Stimulated activated CD8-positive, alpha-beta memory T cell treated with anti-CD3 and anti-CD28 coated beads, Interleukin-7, amount 100 ng/mL, for 24 hours (primary cell): ENCODE data around the gene DDX39A.
"Not testable (repeated sequence)": the region's sequence is repeated elsewhere in the genome, so short reads cannot be mapped to it uniquely, and the experiment has no call there.

ENCODE experiments used
- DNase-seq: peaks from one replicate; pipeline ENCODE4 v3.0.0-alpha.2; 2020; ENCODE audit warnings: low read depth

DDX39A gene

DNA sequence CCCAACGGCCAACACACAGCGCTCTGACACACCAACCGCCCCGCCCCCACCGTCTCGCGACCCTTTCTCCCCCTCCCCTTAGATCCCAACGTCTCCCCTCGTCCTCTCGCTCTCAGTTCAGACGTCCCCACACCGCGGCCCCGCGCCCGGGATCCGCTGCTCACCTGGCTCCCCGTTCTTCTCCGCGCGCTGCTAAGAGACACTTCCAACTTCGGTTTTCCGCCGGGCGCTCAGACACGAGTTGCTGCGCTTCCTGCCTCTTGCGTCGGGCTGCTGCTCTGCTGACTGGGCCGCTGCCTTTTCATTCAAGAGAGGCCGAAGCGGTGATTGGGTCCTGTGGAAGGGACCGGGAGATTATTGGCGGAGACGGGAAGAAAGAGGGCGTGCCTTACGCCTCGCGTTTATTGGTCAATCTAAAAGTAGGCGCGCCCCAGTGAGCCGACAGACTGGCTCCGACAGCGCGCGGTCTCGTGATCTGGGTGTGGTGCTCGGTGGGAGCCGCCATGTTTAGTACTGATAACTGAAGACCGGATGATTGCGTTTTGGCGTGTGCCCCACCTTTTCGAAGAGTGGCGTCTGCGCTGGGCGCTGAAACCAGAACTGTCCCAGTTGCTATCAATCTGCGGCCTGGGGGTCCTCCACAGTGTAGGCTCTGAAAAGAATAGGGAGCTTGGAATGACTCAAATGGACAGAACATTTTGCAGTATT is at the start of gene DDX39A:
TSS of gene DDX39A (minus strand) at position 236 of the 708 bp plus-strand sequence. CDS start 6,121 bp downstream, outside the sequence.
- peak; percentile 89 for DNase-seq

DNA sequence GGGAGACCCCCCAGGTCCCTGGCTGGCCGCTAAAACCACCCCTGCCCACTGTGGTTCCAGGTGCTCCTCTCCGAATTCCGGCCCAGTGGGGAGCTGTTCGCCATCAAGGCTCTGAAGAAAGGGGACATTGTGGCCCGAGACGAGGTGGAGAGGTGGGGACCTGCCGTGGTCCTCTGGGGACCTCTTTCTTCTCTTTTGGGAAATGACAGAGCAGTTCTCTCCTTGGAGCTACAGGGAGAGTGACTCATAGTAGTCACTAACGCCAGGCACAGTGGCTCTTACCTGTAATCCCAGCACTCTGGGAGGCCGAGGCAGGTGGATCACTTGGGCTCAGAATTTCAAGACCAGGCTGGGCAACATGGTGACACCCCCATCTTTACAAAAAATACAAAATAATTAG is 48.7 kb upstream of the DDX39A start:
- DNase-seq, result no peak

DNA sequence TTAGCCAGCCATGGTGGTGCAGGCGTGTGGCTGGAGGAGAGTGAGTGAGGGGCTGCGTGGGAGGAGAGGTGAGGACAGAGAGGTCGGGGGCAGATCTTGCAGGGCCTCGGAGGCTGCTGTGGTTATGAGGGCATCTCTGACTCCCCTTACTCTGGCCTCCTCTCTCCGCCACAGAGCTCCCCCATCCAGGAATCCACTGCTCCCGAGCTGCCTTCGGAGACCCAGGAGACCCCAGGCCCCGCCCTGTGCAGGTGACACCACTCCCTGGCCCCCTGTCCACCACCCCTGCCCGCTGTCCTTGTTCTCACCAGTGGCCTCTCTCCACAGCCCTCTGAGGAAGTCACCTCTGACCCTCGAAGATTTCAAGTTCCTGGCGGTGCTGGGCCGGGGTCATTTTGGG is 48.2 kb upstream of the DDX39A start:
- DNase-seq, result no peak

DNA sequence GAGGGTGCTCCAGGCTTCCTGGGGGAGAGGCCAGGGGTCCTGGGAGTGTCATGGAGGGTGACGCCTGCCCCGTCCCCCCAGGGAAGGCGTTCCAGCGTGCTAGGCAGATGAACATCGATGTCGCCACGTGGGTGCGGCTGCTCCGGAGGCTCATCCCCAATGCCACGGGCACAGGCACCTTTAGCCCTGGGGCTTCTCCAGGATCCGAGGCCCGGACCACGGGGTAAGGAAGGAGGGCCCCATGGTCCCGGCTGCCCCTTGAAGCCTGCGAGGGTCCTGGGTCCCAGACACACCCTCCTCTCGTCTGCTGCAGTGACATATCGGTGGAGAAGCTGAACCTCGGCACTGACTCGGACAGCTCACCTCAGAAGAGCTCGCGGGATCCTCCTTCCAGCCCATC is 44.6 kb upstream of the DDX39A start:
- no peak for DNase-seq

DNA sequence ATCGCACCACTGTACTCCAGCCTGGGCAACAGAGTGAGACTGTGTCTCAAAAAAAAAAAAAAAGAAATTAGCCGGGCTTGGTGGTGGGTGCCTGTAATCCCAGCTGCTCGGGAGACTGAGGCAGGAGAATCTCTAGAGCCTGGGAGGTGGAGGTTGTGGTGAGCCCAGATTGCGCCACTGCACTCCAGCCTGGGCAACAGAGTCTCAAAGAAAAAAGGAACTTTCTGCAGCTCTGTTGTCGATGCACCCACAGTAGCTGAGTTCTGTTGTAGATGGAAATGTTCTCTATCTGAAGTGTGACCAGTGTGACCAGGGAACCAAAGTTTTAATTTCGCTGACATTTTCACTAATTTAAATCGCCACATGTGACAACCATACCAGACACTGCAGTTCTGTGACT is 43.3 kb upstream of the DDX39A start:
- DNase-seq, result not testable (repeated sequence)

DNA sequence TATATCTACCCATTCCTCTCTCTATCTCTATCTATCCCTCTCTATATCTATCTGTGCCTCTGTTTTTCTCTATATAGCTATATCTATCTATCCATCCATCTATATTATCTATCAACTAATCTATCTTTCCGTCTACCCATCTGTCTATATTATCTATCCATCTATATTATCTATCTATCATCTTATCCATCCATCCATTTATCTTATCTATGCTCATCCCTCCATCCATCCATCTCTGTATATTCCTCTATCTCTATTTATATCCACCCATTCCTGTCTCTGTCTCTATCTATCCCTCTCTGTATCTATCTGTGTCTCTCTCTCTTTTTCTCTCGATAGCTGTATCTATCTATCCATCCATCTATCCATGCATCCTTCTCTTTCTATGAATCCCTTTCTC is 41.8 kb upstream of the DDX39A start:
- no peak for DNase-seq

DNA sequence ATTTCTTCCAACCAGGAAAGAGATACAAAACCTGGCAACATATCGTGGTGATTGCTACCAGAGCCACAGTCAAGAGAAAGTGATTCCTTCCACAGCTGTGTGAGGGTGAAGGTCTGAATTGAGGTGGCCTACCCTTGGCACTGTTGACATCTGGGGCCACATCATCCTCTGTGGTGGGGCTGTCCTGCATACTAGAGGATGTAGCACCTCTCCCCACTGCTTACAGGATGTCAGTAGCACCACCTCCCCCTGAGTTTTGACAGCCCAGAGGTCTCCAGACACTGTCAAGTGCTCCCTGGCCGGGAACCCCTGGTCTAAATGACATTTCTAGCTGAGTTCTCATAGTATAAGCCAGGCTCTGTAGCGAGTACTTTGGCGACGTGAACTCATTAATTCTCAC is 40.6 kb upstream of the DDX39A start:
- no peak for DNase-seq

DNA sequence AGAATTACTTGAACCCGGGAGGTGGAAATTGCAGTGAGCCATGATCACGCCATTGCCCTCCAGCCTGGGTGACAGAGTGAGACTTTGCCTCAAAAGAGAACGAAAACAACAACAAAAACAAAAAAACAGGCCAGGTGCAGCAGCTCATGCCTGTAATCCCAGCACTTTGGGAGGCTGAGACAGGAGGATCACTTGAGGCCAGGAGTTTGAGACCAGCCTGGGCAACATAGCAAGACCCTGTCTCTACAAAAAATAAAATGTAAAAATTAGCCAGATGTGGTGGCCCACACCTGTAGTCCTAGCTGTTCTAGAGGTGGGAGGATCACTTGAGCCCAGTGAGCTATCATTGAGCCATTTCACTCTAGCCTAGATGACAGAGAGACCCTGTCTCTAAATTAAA is 33.2 kb upstream of the DDX39A start:
- DNase-seq, result not testable (repeated sequence)

DNA sequence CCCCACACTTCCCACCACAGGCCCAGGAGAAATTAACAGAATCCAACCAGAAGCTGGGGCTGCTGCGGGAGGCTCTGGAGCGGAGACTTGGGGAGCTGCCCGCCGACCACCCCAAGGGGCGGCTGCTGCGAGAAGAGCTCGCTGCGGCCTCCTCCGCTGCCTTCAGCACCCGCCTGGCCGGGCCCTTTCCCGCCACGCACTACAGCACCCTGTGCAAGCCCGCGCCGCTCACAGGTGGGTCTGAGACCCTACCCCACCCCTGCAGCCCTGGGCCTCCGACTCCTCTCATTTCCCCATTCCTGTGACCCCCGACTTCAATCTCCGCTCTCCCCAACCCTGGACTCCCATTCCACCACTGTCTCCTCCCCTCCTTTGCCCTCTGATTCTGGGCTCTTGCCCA is 31.7 kb upstream of the DDX39A start:
- DNase-seq, result no peak

DNA sequence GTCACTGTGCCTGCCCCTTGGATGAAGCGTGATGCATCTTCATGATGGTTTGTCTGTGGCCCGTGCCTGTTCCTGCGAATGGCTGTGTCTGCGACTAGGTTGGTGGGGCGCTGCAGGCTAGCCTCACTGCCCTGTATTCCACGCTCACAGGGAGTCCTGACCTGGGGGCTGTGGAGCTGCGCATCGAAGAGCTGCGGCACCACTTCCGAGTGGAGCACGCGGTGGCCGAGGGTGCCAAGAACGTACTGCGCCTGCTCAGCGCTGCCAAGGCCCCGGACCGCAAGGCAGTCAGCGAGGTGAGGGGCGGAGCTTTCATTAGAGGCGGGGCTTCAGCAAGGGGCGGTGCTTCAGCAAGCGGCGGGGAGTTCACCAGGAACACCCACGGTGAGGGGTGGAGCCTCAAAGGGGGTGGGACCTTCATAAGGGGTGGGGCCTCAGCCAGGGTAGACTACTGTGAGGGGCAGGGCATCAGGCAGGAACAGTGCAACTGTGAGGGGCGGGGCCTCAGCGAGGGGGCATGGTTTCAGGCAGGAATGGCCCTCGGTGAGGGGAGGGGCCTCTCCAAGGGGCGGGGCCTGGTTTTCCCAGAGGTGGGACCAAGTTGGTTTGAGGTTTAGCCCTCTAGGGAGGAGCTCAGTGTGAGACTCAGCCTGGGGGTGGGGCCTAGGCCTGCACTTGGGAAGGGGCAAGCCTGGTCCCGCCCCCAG is 31.2 kb upstream of the DDX39A start:
- DNase-seq, result peak; percentile 58

DNA sequence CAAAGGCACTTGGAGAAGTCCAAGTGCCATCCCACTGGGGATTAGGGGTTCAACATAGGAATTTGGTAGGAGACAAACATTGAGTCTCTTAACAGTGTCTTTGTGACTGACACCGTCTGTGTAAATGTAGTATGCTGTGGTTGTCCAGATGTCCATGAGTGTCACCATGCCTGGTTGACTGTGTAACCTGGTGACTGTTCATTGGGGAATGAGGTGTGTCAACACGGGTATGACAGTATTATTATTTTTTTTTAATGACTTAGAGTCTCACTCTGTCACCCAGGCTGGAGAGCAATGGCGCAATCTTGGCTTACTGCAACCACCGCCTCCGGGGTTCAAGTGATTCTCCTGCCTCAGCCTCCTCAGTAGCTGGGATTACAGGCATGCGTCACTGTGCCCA is 30.2 kb upstream of the DDX39A start:
- no peak for DNase-seq

DNA sequence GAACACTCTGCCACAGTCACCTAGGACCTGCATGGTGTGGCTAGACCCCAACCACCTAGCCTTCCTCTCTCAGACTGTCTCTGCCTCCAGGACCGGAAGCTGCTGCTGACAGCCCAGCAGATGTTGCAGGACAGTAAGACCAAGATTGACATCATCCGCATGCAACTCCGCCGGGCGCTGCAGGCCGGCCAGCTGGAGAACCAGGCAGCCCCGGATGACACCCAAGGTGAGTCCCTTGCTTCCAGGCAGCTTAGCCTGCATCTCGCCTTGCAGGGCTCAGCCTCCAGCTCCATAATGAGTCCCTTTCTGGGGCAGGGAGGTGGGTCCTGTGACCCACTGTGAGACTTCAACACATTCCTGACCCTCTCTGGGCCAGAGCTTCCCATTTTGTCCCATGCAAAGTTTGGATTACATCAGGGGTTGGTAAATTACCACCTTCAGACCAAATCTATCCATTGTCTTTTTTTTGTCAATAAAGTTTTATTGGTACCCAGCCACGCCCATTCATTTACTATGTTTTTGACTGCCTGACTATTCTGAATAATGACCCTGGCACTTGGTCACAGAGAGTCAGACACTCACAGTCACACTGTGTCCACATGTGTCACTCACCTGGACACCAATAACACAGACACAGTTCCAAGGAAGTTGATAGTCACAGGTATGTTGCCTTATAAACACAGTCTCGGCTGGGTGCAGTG is 27.3 kb upstream of the DDX39A start:
- no peak for DNase-seq

DNA sequence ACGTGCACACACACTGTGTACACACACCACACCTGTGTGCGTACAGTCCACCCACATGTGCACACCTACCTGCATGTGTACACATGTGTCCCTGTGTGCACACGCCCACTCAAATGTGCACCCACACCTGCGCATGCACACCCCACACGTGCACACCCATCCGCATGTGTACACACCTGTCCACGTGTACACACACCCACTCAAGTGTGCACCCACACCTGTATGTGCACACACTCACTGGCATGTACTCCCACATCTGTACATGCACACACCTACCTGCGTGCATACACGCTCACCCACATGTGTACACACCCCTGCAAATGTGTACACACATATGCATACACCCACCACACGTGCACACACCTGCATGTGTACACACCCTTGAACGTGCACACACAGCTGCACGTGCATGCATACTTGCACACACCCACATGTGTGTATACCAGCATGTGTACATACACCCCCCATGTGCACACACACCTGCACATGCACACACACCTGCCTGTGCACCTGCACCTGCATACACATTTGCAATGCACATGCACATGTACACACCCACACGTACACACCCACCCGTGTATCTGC is 24.6 kb upstream of the DDX39A start:
- no peak for DNase-seq

DNA sequence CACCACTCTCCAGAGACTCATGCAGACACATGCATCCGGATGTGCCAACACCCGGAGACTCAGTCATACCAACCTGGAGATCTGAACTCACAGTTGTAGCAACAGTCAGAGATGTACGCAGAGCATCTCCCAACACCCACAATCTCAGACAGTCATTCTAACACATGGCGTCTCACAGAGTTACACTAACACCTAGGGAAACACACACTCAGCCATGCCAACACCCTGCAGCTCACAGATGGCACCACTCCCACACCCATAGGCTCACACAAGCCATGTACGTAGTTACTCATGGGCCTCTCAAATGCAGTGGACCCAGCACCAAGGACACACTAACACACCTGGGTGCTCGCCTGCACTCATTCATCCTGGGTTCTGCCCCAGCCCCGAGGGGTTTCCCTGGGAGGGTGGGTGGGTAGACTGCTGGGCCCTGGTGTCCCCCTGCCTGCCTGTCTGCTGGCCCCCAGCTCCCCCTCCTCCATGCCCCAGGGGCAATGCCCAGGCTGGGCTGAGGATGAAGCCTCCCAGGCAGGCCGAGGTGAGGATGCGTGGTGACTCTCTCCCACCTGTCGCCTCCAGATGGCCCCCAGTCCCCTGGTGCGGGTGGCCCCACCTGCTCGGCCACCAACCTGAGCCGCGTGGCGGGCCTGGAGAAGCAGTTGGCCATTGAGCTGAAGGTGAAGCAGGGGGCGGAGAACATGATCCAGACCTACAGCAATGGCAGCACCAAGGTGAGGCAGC is 23.9 kb upstream of the DDX39A start:
- DNase-seq, result no peak

DNA sequence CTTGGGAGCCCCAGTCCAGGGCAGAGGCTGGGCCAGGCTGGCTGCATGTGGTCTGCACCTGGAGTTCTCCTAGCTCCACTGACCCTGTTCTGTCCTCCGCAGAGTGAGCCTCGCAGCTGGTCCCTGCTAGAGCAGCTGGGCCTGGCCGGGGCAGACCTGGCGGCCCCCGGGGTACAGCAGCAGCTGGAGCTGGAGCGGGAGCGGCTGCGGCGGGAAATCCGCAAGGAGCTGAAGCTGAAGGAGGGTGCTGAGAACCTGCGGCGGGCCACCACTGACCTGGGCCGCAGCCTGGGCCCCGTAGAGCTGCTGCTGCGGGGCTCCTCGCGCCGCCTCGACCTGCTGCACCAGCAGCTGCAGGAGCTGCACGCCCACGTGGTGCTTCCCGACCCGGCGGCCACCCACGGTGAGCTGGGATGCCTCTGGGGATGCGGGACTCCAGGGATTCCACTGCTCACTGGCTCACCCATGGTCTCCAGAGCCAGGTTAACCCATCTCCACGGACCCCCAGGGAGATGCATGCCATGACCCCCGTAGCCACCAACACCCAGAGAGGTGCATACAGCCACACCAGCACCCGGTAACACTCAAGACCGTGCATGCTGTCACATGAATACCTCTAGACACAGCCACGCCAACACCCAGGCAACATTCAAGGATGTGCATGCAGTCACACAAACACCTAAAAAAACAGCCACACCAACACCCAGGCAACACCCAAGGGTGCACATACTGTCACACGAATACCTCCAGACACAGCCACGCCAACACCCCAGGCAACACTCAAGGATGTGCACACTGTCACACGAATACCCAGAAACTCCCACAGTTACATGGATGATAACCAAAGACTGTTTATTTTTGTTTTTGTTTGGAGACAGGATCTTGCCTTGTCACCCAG is 22.1 kb upstream of the DDX39A start:
- DNase-seq, result no peak

DNA sequence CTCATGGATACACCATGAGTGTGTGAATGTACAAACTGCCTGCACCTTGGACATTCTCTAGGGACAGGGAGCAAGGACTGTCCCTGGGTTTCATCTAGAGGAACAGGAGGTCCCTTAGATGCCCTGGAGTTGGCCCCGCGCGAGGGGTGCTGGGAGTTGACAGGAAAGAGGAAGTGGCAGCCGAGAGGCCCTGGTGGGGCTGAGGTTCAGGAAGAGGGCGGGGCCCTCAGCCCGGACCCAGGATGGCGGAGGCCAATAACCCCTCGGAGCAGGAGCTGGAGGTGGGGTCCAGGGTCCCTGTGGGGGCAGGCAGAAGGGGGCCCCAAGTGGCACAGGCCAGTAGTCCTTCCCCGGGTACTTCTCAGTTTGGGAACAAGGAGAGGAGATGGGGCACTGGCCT is 20.9 kb upstream of the DDX39A start:
- peak; percentile 64 for DNase-seq

DNA sequence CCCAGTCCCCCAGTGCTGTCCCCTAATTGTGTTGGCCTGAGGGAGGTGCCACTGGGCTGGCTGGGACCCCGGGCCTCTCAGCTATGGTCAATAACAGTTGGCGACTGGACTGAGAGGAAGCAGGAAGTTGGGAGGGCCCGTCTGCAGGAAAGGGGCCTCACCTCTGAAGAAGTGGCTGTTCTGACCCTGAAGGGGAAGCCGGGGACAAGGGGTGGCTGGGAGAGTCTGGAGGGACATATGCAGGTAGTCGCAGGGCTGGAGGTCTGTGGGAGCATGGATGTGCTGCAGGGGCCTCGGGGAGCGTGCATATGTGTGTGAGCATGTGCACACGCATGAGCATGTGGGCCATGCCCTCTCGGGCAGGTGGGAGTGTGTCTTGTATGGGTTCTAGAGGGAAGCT is 19.9 kb upstream of the DDX39A start:
- no peak for DNase-seq

DNA sequence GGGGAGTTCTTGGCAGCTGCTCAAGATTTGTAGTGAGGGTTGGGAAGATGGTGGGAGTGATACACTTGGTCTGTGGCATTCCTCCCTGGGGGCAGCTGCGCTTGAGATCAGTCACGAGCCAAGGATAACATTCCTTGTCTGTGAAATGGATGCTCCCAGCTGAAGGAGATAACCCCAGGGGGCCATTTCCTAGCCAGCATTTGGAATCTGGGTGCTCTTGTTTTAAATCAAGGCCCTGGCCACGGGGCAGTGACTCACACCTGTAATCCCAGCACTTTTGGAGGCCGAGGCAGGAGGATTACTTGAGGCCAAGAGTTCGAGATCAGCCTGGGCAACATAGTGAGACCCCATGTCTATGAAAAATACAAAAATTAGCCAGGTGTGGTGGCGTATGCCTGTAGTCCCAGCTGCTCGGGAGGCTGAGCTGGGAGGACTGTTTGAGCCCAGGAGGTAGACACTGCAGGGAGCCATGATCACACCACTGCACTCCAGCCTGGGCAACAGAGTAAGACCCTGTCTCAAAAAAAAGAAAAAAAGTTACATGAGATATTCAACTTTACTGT is 18.5 kb upstream of the DDX39A start:
- no peak for DNase-seq

DNA sequence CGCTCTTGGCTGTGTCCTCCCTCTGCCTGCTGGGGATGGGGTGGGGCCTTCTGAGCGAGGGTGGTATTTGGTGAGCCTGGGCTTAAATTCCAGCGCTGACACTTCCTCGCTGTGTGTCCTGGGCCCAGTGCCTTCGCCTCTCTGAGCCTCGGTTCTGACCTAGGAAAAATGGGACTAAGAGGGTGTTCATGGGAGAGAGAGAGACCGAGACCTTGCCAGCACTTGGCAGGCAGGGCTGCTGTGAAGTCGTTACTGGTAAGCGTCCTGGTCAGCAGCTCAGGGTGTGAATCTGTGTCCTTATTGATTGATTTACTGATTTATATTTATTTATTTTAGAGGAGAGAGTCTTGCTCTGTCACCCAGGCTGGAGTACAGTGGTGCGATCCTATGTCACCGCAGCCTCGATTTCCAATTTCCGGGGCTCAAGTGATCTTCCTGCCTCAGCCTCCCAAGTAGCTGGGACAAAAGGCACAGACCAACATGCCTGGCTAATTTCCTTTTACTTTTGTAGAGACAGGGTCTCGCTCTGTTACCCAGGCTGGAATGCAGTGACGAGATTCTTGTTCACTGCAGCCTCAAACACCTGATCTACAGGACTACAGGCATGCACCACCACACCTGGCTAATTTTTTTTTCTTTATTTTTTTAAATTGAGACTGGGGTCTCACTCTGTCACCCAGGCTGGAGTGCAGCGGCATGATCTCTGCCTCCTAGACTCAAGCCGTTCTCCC is 16.3 kb upstream of the DDX39A start:
- no peak for DNase-seq
